Chondrocyte (in vitro differentiated cells): Measurements from ENCODE around the gene HSD11B1. TPM values are rescaled to one million over a fixed set of nuclear protein-coding genes. Genes with fewer than 3 reads are reported as not detected.

Experiments used
- DNase-seq: peaks from one replicate; pipeline ENCODE4 v3.0.0; 2021; ENCODE audit warnings: mixed read lengths, low spot score
- H3K27ac Mint-ChIP-seq: one replicate; pipeline ENCODE4 v1.8.0; 2021; ENCODE audit warnings: mild to moderate bottlenecking, moderate library complexity, mixed read lengths; ENCODE audit not compliant: unreplicated experiment
- H3K27me3 Mint-ChIP-seq: 2 replicates; pipeline ENCODE4 v1.8.0; 2021; ENCODE audit warnings: low read depth, mixed read lengths
- H3K36me3 Mint-ChIP-seq: 2 replicates; pipeline ENCODE4 v1.8.0; 2021; ENCODE audit warnings: low read depth, mixed read lengths
- H3K4me1 Mint-ChIP-seq: 2 replicates; pipeline ENCODE4 v1.8.0; 2021; ENCODE audit warnings: low read depth, mild to moderate bottlenecking, mixed read lengths
- H3K4me3 Mint-ChIP-seq: one replicate; pipeline ENCODE4 v1.8.0; 2021; ENCODE audit warnings: mild to moderate bottlenecking, moderate library complexity, mixed read lengths; ENCODE audit not compliant: unreplicated experiment
- H3K9me3 Mint-ChIP-seq: 2 replicates; pipeline ENCODE4 v1.8.0; 2021; ENCODE audit warnings: low read depth, mixed read lengths
- total RNA-seq: library from RNA; stranded (reverse); gene quantifications from 3 replicates; pipeline ENCODE4 v1.2.1, GENCODE V29; 2021
- TF ChIP-seq, protein P1 (sequence below): fragments of 200-600 bp; sonication (generic); IDR thresholded peaks from 2 replicates; pipeline ENCODE4 v1.5.0; 2021; ENCODE audit warnings: antibody characterized with exemption, mild to moderate bottlenecking, moderate library complexity

HSD11B1 gene
- total RNA-seq, 1 donor from 2014 or later, result not detected

GRCh38 chr1:209747580-209748262, 43.1 kb downstream of the HSD11B1 start:
- H3K4me3 Mint-ChIP-seq, result peak overlapping the region; percentile 57
- peak; percentile 95 for DNase-seq
- no peaks in the 10 kb centered on the region for H3K36me3 Mint-ChIP-seq
- peaks cover 28% of the 10 kb centered on the region for H3K27me3 Mint-ChIP-seq
- no peaks in the 10 kb centered on the region for H3K9me3 Mint-ChIP-seq
- TF ChIP-seq, protein P1, sequence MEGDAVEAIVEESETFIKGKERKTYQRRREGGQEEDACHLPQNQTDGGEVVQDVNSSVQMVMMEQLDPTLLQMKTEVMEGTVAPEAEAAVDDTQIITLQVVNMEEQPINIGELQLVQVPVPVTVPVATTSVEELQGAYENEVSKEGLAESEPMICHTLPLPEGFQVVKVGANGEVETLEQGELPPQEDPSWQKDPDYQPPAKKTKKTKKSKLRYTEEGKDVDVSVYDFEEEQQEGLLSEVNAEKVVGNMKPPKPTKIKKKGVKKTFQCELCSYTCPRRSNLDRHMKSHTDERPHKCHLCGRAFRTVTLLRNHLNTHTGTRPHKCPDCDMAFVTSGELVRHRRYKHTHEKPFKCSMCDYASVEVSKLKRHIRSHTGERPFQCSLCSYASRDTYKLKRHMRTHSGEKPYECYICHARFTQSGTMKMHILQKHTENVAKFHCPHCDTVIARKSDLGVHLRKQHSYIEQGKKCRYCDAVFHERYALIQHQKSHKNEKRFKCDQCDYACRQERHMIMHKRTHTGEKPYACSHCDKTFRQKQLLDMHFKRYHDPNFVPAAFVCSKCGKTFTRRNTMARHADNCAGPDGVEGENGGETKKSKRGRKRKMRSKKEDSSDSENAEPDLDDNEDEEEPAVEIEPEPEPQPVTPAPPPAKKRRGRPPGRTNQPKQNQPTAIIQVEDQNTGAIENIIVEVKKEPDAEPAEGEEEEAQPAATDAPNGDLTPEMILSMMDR, result peak; percentile 93
- peaks cover 17% of the 10 kb centered on the region for H3K4me1 Mint-ChIP-seq
- no peak overlapping the region for H3K27ac Mint-ChIP-seq

DNA sequence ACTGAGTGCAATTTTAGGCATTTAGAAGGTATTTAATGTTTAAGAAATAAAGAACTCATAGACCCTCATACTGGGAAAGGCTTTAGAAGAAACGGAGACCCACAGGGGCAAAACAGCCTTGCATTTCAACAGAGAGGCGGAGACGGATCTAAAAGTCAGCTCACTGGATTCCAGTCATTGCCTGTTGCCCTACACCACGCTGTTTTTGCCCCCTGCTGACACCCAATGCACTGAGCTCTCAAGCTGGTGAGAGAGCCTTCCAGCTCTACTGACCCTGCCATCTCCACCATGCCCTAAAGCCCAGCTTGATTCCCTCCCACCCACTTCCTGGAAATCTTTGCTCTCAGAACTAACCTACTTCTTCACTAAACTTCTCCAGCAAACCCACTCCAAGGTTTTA, 44.0 kb downstream of the HSD11B1 start:
- peaks cover 9% of the 10 kb centered on the region for H3K4me1 Mint-ChIP-seq
- no peak overlapping the region for H3K4me3 Mint-ChIP-seq
- DNase-seq, result no peak
- no peaks in the 10 kb centered on the region for H3K36me3 Mint-ChIP-seq
- H3K27me3 Mint-ChIP-seq, result peaks cover 30% of the 10 kb centered on the region
- TF ChIP-seq, protein P1, result no peak
- no peaks in the 10 kb centered on the region for H3K9me3 Mint-ChIP-seq
- no peak overlapping the region for H3K27ac Mint-ChIP-seq

- no peak overlapping the region for H3K27ac Mint-ChIP-seq
- no peaks in the 10 kb centered on the region for H3K9me3 Mint-ChIP-seq
- H3K4me3 Mint-ChIP-seq, result no peak overlapping the region
- H3K27me3 Mint-ChIP-seq, result peaks cover 32% of the 10 kb centered on the region
- no peaks in the 10 kb centered on the region for H3K36me3 Mint-ChIP-seq
- TF ChIP-seq, protein P1, result no peak
- peaks cover 9% of the 10 kb centered on the region for H3K4me1 Mint-ChIP-seq
- no peak for DNase-seq
These were observed 44.6 kb downstream of the HSD11B1 start for GRCh38 chr1:209749205-209749604.

DNA sequence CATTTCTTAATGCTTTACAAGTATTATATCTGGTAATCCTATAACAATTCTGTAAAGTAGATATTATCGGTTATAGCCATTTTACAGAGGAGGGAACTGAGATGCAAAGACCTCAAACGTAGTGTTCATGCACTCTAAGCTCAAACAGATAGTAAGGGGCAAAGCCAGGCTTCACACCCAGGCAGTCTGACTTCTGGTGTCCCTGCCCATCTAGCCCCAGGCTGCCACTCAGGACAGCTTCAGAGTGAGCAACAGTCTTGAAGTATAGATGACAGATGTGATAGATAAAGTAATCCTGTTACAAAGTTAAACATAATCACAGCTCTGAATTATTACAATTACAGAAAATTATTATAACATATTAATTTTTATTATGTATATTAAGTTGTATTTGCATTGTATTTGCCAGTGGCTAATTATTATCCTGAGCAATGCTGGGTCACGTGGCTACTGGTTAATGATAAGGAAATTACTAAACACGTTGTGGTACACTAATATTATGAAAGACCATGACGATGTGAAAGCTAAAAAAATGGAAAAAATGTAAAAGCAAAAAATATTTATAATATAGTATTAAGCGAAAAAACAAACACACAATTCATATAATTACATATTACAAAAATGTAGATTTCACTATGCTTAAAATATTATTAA, 45.2 kb downstream of the HSD11B1 start:
- Mint-ChIP-seq H3K27ac (no peak overlapping the region), H3K27me3 (peaks cover 30% of the 10 kb centered on the region), H3K9me3 (no peaks in the 10 kb centered on the region), H3K4me1 (peaks cover 9% of the 10 kb centered on the region), H3K36me3 (no peaks in the 10 kb centered on the region), H3K4me3 (no peak overlapping the region)
- TF ChIP-seq, protein P1, result no peak
- DNase-seq, result no peak

GRCh38 chr1:209751627-209752231, 47.1 kb downstream of the HSD11B1 start:
- Mint-ChIP-seq H3K4me1 (peaks cover 9% of the 10 kb centered on the region), H3K27me3 (peaks cover 41% of the 10 kb centered on the region), H3K4me3 (no peak overlapping the region), H3K27ac (no peak overlapping the region), H3K36me3 (no peaks in the 10 kb centered on the region), H3K9me3 (no peaks in the 10 kb centered on the region)
- no peak for DNase-seq
- TF ChIP-seq, protein P1, result no peak
